HepG2 (cell line): ENCODE results near the gene ANKRD11. TPM values are rescaled to one million over a fixed set of nuclear protein-coding genes. Genes with fewer than 3 reads are reported as not detected.

Source experiments
- CHCHD3 ChIP-seq: sonication (generic); formaldehyde crosslinking; IDR thresholded peaks from 2 replicates; pipeline ENCODE4 v1.8.0; 2022; ENCODE audit warnings: mild to moderate bottlenecking, missing genetic modification reagents, moderate library complexity
- CSRNP2 ChIP-seq: sonication (generic); formaldehyde crosslinking; conservative IDR thresholded peaks from 2 replicates; pipeline ENCODE4 v1.8.0; 2022; ENCODE audit warnings: low read depth, missing genetic modification reagents
- FUBP1 ChIP-seq: sonication (generic); formaldehyde crosslinking; IDR thresholded peaks from 2 replicates; pipeline ENCODE4 v1.5.1; 2020; ENCODE audit warnings: missing genetic modification reagents, mild to moderate bottlenecking, borderline replicate concordance
- KLF13 ChIP-seq: sonication (generic); formaldehyde crosslinking; IDR thresholded peaks from 2 replicates; pipeline ENCODE4 v1.4.0; 2020; ENCODE audit warnings: mild to moderate bottlenecking, missing genetic modification reagents
- NCOR1 ChIP-seq: fragments of 200-600 bp; sonication (generic); IDR thresholded peaks from 2 replicates; pipeline ENCODE4 v1.7.0; 2017; ENCODE audit warnings: antibody characterized with exemption, low read length, borderline replicate concordance
- NR2F2 ChIP-seq: IDR thresholded peaks from 2 replicates; pipeline ENCODE4 v1.6.1; 2012; ENCODE audit warnings: low read depth, inconsistent platforms, borderline replicate concordance
- NRL ChIP-seq: sonication (generic); formaldehyde crosslinking; IDR thresholded peaks from 2 replicates; pipeline ENCODE4 v1.5.0; 2020; ENCODE audit warnings: missing genetic modification reagents, mild to moderate bottlenecking, moderate library complexity, borderline replicate concordance
- PPARG ChIP-seq: conservative IDR thresholded peaks from 2 replicates; pipeline ENCODE4 v1.6.1; 2016; ENCODE audit warnings: missing biosample characterization, missing genetic modification reagents
- THRA ChIP-seq: sonication (generic); formaldehyde crosslinking; IDR thresholded peaks from 2 replicates; pipeline ENCODE4 v1.4.0; 2020; ENCODE audit warnings: missing genetic modification reagents, borderline replicate concordance
- XBP1 ChIP-seq: sonication (generic); formaldehyde crosslinking; IDR thresholded peaks from 2 replicates; pipeline ENCODE4 v1.5.0; 2020; ENCODE audit warnings: missing genetic modification reagents
- ZNF367 ChIP-seq: sonication (generic); formaldehyde crosslinking; IDR thresholded peaks from 2 replicates; pipeline ENCODE4 v1.4.0; 2020; ENCODE audit warnings: missing genetic modification reagents, borderline replicate concordance
- polyA plus RNA-seq, 8 experiments: library from polyadenylated mRNA; depleted of rRNA in 3 of 8; stranded (reverse) in 7 of 8; unstranded in 1 of 8; fragments of >200 nt; fragmentation: Illumina TruSeq in 4 of 8; extraction: Trizol in 4 of 8; gene quantifications; 2 replicates each; pipeline versions ENCODE4 v1.2.1 to v1.2.3, GENCODE V29; 2011 to 2016; ENCODE audit warnings: low read depth in 4 of 8, missing spikeins in 1 of 8, mixed read lengths in 1 of 8; ENCODE audit not compliant: insufficient read depth in 1 of 8
- total RNA-seq, 5 experiments: library from RNA; depleted of rRNA; stranded (reverse); fragments of >200 nt; fragmentation: Illumina TruSeq; extraction: Trizol; gene quantifications; 2 replicates each; pipeline ENCODE4 v1.2.3, GENCODE V29; 2016; ENCODE audit warnings: low read depth in 1 of 5

The ANKRD11 gene
- total and polyA plus RNA-seq, 2 of the 13 experiments (the other 11 are each of a cell fraction or from before 2014, with no cell fraction given), result 21.4 to 38.4 TPM

GRCh38 chr16:89437251-89437987, 52.9 kb downstream of the ANKRD11 start (continued):
- TF ChIP-seq KLF13 (CRISPR knock-in tag), result no peak
- TF ChIP-seq XBP1 (CRISPR knock-in tag), result no peak
- no peak for TF ChIP-seq ZNF367 (CRISPR knock-in tag)
- no peak for TF ChIP-seq PPARG (CRISPR knock-in tag)
- TF ChIP-seq NR2F2, result no peak
- TF ChIP-seq CSRNP2 (CRISPR knock-in tag), result no peak
- no peak for TF ChIP-seq NCOR1
- no peak for TF ChIP-seq FUBP1 (CRISPR knock-in tag)
- TF ChIP-seq THRA, result no peak
- no peak for TF ChIP-seq CHCHD3 (CRISPR knock-in tag)
- TF ChIP-seq NRL (CRISPR knock-in tag), result peak; percentile 67; the same call in 1 of the 2 replicates
- TF ChIP-seq, all 625 proteins: peak for 5
